ENCODE measurements around the gene PSMA7. TPM values are rescaled to one million over a fixed set of nuclear protein-coding genes. Genes with fewer than 3 reads are reported as not detected.

Gene PSMA7
- polyA plus RNA-seq, 1 of the 3 experiments (the other 2 are of a cell fraction): 801 TPM

- Histone ChIP-seq H3K27me3 (ENCODE audit: insufficient read depth) (no peaks in the 10 kb centered on the region), H3K9ac (no peak overlapping the region), H3K4me2 (no peak overlapping the region), H3K4me1 (ENCODE audit: control insufficient read depth in 1 of 2, insufficient read depth in 2 of 2, low read depth in 1 of 2, low read length in 1 of 2) (peaks cover 0 to 5% of the 10 kb centered on the region in 2 experiments; a peak in 1 of 4 replicates), H3K36me3 (replicated peaks in 1 of 2; ENCODE audit: control insufficient read depth in 1 of 2, insufficient read depth in 2 of 2, low read length in 1 of 2) (peaks cover 13 to 22% of the 10 kb centered on the region in 2 experiments), H3F3A (replicated peaks; ENCODE audit: insufficient read depth) (no peaks in the 10 kb centered on the region), H3K9me2 (no peaks in the 10 kb centered on the region), H4K20me1 (ENCODE audit: insufficient read depth) (peaks cover 61% of the 10 kb centered on the region), H3K4me3 (ENCODE audit: low read depth in 2 of 2, low read length in 1 of 2) (no peak overlapping the region), H3K27ac (ENCODE audit: low read depth in 2 of 2, low read length in 1 of 2) (peak overlapping the region in 1 of 2 experiments; percentile 9; a peak in 1 of 4 replicates), H3K79me2 (ENCODE audit: insufficient read depth) (peaks cover 75% of the 10 kb centered on the region), H2AFZ (ENCODE audit: low read depth) (no peak overlapping the region), H3K9me3 (no peaks in the 10 kb centered on the region)
- 55% methylated on average over 6 of the region's 24 CpGs for WGBS (ENCODE audit: low lambda C conversion rate)
- ChIA-PET CTCF (interaction anchor here (0.6 to 2.2 kb wide), 23 partner anchors 8 to 312 kb away, joined by 3 to 23 read pairs (median 3); no protein-coding TSS in a partner anchor), POLR2A (interaction anchor here (0.6 kb wide), 1 partner anchor 18 kb away, joined by 3 read pairs; no protein-coding TSS in a partner anchor)
- TF ChIP-seq MEF2A (IDR thresholded peaks at IDR 0.05; ENCODE audit: borderline replicate concordance, low read depth) (no peak), TCF12 (IDR thresholded peaks at IDR 0.05) (no peak), CTCF (IDR thresholded peaks at IDR 0.05) (peak; percentile 71), SMC3 (IDR thresholded peaks at IDR 0.05; ENCODE audit: low read depth, low read length) (peak; percentile 60), MXI1 (IDR thresholded peaks at IDR 0.05; ENCODE audit: low read depth, low read length) (0 out of 2 replicates have a peak, but pooled peaks have one; percentile 28), RAD21 (IDR thresholded peaks at IDR 0.05; ENCODE audit: low read length) (peak; percentile 63), FOXJ3 (CRISPR knock-in tag; IDR thresholded peaks at IDR 0.05) (no peak), FOSL2 (IDR thresholded peaks at IDR 0.05; ENCODE audit: borderline replicate concordance, low read depth) (no peak), GABPA (IDR thresholded peaks at IDR 0.05; ENCODE audit: low read depth) (no peak), ELF1 (IDR thresholded peaks at IDR 0.05) (no peak)
- DNase-seq: peak; percentile 96
Observed at GRCh38 chr20:62156592-62157386, 13.6 kb upstream of the PSMA7 start.

GRCh38 chr20:62156254-62156556, 13.0 kb upstream of the PSMA7 start:
- peaks cover 13 to 20% of the 10 kb centered on the region in 2 experiments for H3K36me3 ChIP-seq (replicated peaks in 1 of 2; ENCODE audit: control insufficient read depth in 1 of 2, insufficient read depth in 2 of 2, low read length in 1 of 2)
- peaks cover 79% of the 10 kb centered on the region for H3K79me2 ChIP-seq (ENCODE audit: insufficient read depth)
- H3K9me3 ChIP-seq: no peaks in the 10 kb centered on the region
- no peak overlapping the region for H3K27ac ChIP-seq (ENCODE audit: low read depth in 2 of 2, low read length in 1 of 2)
- POLR2A ChIA-PET: no interaction called here
- no peak for TF ChIP-seq JUND (IDR thresholded peaks at IDR 0.05)
- no peak for TF ChIP-seq RCOR1 (IDR thresholded peaks at IDR 0.05; ENCODE audit: low read length)
- no peak for TF ChIP-seq USF1 (IDR thresholded peaks at IDR 0.05; ENCODE audit: borderline replicate concordance, low read depth)
- no peak for TF ChIP-seq TEAD4 (IDR thresholded peaks at IDR 0.05; ENCODE audit: borderline replicate concordance, insufficient read depth)
- no peak for TF ChIP-seq NFIC (IDR thresholded peaks at IDR 0.05; ENCODE audit: borderline replicate concordance)
- no peak overlapping the region for H3K9ac ChIP-seq
- CTCF ChIA-PET: interaction anchor here (0.6 to 2.2 kb wide), 23 partner anchors 9 to 312 kb away, joined by 3 to 23 read pairs (median 3); no protein-coding TSS in a partner anchor
- no peaks in the 10 kb centered on the region for H3K9me2 ChIP-seq
- peaks cover 65% of the 10 kb centered on the region for H4K20me1 ChIP-seq (ENCODE audit: insufficient read depth)
- no peak overlapping the region for H3K4me3 ChIP-seq (ENCODE audit: low read depth in 2 of 2, low read length in 1 of 2)
- no peaks in the 10 kb centered on the region for H3K27me3 ChIP-seq (ENCODE audit: insufficient read depth)
- DNase-seq: no peak
- H2AFZ ChIP-seq (ENCODE audit: low read depth): no peak overlapping the region
- H3K4me2 ChIP-seq: no peak overlapping the region
- peaks cover 0 to 5% of the 10 kb centered on the region in 2 experiments; a peak in 1 of 4 replicates for H3K4me1 ChIP-seq (ENCODE audit: control insufficient read depth in 1 of 2, insufficient read depth in 2 of 2, low read depth in 1 of 2, low read length in 1 of 2)
- H3F3A ChIP-seq (replicated peaks; ENCODE audit: insufficient read depth): no peaks in the 10 kb centered on the region
- WGBS (ENCODE audit: low lambda C conversion rate): 92% methylated on average over 3 of the region's 3 CpGs
